Measurements from ENCODE around the gene FADS1.

- no peak for TF ChIP-seq CTCF (optimal IDR thresholded peaks at IDR 0.05 in 1 of 3, IDR thresholded peaks at IDR 0.05 in 1 of 3, conservative IDR thresholded peaks at IDR 0.05 in 1 of 3; ENCODE audit: extremely low read depth in 1 of 3, insufficient read depth in 2 of 3, low read length in 3 of 3)
- TF ChIP-seq EZH2 (IDR thresholded peaks at IDR 0.05; ENCODE audit: low read length): no peak
These were observed 13.7 kb upstream of the FADS1 start for GRCh38 chr11:61830237-61831105.

All from keratinocyte (primary cell).